HG03469 (cell line): ENCODE results near the gene STX18.

Experiments
- ATAC-seq: cut with Tn5 transposase; IDR thresholded peaks from one replicate; pipeline ENCODE4 v1.9.1; 2021; ENCODE audit warnings: mild to moderate bottlenecking, moderate library complexity, moderate number of reproducible peaks; ENCODE audit not compliant: unreplicated experiment

STX18 gene

DNA sequence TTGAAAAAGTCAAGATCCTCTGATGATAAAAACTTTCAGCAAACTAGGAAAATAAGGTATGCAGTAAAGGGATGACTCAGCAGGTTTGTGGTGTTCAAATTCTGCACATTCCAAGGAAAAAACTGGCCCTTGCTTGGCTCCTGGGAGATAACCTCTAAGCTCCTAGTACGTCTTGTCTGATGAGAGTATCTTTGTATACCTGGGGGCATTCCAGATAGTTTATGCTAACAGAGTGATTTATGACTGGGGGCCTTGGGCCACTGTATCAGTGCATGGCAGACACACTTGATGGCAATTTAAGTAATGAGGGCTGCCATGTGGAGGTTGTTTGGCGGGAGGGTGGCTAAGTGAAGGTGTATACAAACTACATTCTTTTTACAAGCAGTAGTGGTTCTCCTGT is 98.0 kb downstream of the STX18 start:
- no peak for ATAC-seq

DNA sequence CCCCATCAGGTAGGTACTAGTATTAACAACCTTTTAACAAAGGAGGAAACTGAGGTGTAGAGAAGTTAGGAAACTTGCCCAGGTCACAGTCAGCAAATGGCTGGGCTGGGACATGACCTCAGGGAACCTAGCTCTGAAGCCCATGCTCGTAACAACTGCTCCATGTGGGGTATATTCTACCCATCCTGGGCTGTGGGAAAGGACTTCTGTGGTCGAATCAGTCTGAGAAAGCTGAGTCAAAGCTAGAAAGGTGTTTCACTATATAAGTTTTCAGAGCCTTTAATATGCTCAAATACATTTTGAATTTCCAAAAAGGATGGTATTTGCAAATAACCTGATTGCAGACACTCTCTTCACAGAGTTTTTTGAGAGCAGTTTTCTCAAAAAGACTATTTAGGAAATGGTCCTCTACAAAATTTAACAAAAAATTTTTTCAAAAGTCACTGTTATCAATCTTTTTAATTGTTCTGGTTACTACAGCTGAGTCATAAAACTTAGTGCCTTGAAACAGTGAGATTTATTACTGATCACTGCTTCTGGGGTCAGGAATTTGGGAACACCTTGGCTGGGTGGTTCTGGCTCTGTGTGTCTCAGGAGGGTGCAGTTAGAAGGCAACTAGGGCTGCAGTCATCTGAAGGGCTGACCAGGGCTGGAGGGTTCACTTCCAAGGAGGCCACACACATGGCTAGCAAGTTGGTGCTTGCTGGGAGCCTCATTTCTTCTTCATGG is 101.4 kb downstream of the STX18 start:
- ATAC-seq = peak; percentile 52

DNA sequence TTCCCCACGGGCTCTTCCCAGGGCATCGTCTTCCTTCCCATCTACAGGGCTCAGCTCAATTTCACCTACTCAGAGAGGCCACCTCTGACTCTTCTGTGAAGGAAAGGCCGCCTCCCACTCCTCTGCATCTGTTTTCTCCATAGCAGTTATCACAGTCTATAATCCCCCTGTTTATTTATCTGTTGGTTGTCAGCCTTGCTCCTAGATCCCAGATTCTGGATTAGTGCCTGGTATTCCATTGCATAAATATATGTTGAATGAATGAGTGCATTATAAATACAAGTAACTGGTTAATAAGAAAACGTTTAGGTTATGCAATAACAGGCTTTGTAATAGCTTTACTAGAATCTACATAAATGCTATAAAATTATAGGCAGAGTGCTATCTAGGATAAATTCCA is 102.1 kb downstream of the STX18 start:
- no peak for ATAC-seq

DNA sequence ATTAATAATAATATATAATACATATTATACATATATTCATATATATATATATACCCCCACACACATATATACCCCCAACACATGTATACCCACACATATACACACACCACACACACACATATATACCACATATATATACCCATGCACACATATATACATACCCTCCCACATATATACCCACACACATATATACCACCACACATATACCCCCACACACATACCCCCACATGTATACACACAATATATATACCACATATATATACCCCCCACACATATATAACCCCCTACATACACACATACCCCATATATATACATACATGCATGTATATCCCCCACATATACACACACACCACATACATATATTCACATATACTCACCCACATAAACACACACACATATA is 103.0 kb downstream of the STX18 start:
- ATAC-seq = no peak

DNA sequence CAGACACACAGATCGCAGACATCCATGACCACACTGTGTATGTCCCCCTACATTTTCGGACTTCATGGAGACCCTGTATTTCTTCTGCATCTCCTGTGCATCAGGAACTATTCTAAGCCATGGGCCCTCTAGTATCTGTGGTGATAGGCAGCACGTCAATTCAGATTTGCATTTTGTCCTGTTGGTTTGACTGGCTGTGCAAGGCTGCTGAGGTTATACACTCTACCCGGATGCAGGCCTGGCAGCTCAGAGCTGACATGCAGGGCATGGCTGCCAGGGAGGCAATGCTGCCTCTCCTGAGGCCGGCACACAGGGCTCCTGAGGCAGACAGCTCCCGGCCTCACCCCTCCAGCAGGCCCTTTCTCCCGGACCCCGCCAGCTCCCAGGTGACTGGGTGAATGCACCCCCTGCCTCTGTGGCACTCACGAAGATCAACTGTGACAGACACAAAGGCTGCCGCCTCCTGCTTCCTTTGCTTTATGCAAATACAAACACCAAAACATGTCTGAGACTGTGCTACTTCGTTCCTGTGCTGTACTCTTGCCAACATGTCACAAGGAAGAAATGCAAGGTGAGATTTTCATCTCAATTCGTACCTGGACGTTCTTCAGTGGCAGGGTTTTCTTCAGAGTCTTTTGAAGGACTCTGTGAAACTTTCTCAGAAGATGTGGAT is 103.9 kb downstream of the STX18 start:
- no peak for ATAC-seq

DNA sequence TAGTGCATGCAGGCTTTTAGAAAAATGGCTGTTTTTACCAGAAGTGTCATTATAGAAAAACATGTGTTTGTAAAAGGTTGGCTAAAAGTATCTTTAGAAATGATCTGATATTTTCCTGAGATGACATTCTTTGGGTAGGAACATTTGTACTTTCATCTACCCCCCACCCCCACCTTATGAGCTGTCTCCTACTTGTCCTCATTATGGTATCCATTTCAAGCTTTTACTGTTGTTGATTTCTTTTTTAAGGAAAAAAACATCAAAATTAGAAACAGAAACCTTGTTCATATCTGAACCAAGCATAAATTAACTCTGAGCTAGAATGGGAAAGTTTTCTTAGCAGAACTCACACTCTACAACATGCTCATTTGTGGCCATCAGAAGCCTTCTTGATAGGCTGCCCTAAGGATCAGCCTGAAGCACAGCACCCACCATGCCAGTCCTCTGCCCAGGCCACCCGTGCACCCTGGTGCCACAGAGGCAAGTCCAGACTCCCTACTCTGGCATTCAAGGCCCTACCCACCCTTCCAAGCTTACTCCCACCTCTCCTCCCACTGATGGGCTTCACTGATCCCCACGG is 105.5 kb downstream of the STX18 start:
- ATAC-seq = no peak

DNA sequence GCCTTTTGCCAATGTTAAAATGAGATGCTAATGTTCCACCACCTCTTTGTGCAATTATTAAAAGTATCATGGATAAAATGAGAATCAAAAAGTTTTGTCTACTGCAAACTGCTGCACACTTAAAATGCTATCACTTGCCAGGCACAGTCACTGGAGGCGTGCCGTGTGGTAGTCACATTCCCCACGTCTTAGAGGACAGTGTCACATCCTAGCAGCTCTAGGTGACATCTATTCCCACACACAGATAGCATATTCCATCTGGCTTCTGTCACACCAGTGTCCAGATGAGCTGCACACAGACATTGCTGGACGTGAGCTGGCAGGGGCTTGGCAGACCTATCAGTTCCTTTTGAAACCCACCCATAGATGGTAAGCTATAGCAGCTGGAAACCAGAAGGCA is 107.9 kb downstream of the STX18 start:
- no peak for ATAC-seq

DNA sequence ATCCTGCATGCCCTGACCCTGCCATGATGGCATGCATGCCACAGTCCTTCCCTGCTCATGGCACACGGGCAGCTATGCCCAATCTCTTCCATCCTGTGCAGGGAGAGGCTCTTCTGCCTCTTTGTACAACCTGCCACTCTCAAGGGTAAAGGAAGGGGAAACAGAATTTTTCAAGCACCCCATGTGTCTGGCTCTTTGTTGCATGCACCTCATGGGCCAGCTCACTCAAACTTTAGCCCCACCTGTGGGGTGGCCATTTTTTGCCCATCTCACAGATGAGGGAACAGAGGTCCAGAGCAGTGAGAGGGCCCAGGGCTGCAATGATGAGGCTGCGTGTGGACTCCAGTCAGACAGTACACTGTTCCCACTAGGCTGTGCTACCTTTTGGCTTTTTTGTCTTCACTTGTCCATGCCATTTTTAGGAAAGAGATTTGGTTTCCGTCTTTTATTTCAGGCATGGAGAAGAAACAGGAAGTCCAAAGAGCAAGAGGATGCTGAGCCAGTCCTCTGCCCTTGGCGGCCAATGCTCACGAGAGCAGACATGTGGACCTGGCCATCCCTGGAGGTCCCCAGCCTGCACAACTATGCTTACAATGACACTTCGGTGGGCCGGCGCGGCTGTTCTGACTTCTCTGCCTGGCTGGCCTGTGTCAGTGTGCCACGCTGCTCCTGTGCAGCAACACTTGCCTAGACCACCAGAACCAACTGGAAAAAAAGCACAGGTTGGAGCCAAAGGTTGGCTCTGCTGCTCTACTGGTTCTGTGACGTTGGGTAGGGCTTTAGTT is 109.3 kb downstream of the STX18 start:
- no peak for ATAC-seq

DNA sequence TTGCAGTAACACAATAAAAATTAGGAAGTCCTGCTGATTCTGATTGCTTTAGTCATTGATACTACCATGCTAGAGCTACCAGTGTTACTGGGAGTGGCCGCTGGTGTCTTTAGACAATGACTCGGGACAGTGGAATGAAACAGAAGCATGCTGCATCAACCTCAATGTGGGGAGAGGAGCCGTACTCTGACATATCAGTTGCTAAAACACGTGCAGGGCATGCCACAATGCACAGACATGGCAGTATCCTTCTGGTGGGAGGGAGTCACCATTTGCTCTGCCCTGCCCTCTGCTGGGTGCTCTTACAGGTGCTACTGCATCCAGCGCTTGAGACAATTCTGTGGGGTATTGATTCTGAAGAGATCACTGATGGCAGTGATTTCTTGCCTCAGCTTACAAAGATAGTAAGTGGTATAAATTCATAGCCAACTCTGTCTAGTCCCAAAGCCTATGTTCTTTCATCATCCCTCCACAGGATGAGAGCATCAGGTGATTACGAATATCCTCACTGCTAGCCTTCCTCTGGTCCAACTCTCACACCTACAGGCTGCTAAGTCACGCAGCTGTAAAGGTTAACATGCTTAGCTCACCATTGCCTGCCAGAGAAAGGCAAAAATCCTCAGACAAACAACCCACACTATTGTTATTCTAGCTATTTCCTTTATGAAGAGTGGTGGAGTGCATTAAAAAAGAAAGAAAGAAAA is 111.2 kb downstream of the STX18 start:
- ATAC-seq = peak; percentile 92

DNA sequence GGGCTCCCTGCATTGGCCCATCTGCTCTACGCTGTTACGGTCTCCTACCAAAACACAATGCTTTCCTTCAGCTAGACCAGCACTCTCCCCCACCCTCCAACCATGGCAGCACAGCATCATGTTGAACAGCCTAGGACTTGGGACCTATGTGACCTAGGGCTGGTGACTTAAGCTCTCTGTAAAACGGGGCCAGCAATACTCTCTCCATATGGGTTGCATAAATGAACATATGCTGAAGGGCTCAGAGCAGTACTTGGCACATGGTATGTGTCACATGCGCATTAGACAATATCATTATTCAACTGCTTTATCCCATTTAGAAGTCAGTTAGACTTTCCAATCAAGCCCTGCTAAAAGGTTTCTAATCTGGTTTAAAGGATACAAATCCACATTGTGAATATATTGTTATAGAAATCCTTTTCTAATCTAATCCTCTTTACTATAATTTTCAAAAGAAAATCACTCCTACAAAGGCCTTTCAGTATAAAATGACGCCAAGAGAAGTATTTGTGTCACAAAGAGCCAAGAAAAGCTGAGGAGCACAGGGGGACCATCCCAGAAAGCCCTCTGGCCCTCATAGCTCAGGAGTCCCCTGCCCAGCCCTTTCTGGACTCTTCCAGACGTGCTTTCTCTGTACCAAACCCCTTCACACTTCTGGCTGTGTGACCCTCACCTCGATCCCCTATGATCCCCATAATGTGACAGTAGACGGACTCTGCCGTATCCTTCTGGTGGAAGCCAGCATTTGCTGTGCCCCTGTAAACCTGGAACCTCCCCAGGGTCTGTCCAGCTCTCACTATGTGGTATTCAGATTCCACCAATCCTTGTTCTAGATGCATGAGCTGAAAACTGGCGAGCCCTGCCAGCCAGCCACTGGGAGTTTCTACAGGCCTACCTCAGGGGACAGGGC is 112.6 kb downstream of the STX18 start:
- ATAC-seq = no peak

DNA sequence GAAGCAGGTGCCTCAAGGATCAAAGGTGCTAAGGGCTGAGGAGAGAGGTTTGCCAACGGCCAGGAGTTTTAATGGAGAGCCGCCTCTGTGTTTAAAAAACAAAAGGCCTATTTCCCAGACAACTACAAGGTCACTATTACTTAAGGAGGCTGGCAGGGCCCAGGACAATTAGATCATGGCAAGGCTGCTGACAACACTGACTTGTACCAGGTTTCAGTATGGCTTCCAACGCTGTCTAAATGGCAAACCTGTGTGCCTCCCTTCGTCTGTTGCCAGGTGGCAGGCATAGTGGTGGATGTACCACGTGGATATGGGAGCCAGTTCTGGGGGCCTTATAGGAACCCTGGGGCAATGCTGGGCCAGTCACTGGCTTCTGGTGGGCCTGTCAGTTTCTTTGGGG is 114.0 kb downstream of the STX18 start:
- no peak for ATAC-seq

DNA sequence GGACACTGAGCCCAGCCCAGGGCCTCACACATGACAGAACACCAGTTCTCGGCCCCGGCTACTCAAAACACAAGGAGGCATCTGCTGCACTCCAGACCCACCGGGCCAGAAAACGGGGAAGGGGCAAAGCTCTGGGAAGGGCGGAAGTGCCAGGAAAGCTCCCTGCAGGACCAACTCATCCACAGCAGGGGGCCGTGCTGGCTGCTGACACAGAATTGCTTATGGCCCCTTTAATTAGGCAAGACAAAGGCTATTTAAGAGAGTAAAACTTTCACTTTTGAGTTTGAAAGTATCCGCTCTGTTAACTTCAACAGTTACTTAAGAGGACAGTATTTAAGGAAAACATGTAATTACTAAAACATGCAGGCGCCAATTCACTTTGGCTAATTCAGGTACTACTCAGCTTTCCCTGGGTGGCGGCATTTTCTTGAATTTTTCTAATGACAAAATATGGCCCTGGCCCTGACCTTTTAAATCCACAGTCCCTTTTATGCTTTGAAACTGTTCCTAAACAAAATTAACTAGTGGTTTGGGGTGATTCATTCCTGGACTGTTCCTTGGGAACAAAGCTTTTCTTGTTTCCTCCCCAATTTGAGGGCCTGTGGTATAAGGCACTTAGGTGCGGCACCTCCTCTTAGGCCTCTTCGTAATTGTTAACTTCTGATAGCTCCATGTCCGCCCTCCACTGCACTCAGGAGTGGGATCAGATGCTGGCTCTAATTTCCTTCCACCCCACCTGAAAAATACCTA is 114.6 kb downstream of the STX18 start:
- ATAC-seq = no peak

DNA sequence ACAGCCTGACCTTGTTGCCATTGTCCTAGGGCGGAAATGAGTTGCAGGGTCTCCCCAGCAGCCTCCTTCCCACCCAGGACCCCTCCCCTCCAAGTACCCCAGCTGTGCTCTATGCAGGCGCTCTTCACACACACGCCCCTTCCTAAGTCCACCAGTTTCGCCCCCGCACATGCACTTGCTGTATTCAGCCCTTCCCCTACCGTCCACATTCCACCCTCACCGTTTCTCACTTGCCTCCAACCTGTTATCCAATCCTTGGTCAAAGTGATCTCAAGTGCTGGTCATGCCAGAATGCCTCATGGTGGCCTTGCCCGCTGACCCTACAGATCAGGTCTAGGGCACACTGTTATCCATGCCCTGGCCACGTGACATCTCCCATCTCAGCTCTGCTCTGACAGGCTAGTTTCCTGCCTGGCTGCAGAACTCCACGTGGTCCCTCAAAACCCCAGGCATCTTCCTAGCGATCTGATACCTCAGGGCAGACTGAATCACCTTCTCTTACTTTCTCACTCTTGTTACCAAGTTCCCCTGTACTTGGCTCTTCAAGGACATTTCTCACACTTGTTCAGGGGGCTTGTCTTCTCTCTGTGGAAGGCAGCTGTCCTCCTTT is 115.2 kb downstream of the STX18 start:
- no peak for ATAC-seq

DNA sequence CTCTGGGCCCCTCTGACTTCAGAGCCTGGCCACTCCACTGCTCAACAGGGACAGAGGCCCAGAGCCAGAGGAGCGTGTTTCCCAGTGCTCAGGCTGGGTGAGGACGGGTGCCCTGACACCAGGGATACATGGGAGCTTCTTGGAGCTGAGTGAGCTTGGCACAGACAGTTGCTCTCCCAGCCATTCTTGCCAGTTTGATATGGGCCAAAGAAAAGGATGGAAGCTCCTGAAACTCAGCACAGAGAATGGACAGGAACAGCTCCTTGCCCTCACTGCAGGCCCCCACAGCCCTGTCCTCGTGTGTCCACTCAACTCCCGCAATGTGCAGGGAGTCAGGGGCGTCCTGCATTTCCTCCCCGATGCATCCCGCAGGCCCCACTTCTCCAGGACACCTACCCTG is 116.2 kb downstream of the STX18 start:
- no peak for ATAC-seq

DNA sequence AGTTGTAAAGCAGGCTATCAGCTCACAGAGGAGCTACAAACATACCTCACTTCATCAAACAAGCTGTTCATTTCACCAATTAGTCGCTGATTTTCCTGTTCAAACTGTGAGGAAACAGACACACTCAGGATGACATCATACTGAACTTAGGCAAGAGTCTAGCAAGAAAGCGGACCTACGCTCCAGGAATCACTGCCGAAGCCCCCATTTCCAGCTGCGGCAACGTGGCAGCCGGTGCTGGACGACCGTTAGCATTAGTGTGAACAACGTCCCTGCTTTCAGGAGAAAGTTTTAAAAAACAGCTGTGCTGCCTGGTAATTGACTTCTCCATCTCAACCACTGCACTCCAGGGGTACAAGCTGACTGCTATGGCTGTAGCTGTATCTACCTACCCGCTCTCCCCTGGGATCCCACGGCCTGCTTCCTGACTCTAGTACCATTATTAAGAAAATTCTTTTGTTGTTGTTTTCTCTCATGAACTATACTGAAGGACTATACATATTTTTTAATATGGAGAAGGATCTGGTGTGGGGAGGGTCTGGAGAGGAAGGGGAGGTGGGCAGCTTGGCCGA is 116.6 kb downstream of the STX18 start:
- ATAC-seq = no peak

DNA sequence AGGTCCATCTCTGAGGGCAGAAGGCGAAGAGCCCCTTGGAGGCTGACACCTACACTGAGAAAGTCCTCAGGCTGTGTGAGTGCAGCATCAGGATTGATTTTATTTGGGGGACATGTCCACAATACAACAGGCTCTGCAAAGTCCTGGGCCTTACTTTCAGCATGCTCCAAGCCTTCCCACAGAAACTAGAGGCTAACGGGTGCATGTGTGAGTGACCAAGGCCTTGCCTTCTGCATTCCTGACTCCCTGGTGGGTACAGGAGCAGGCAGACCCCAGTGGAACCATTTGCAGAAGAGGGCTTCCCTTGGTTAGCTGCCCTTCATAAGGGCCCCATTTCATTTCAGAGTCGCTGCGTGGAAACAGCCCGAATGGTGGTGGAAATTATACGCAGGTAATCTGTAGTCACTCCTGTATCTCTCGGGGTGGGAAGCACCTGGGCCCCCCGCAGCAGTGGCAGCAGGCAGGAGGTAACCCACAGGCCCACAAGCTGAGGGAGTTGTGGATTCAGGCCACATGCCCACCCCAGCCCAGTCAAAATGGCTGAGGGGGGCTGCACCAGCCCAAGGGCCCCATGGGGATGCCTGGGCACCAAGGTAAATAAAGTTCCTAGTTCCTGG is 117.2 kb downstream of the STX18 start:
- ATAC-seq = no peak

DNA sequence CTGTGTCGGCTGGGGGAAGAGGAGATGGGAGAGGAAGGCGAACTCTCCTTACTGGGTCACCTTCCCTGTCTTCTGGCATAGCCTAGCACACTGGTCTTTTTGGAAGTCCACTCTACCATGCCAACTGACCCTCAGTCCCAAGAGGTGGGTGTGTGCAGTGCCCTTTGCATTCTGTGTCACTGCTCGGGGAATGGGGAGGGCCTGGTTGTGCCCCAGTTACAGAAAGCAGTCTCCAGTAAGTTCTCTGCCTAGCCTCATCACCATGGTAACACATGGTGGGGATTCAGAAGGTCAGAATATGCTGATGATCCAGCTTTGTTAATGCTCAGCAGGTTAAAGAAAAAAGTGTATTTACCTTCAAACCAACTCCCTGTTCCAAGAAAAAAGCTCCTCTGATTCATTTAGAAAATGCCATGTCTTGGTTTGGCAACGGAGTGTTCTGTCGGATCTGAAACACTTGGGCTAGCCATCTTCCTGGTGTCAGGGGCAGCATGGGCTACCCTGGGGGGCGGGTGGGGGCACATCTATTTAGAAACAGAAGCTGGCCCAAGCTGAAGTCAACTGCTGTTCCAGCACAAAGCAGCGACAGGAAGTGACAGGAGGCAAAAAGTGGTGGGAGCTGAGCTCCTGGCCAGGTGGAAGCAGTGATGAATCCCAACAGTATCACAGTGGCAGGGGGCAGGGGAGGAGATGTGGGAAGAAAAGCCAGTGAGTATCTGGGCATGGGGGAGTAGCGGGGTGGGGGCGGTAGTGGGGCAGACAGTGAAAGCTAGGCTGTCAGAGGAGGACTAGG is 117.9 kb downstream of the STX18 start:
- ATAC-seq = no peak
